Stimulated activated CD8-positive, alpha-beta memory T cell treated with anti-CD3 and anti-CD28 coated beads, Interleukin-12 subunit alpha, Interleukin-12 subunit beta, amount 100 ng/mL, for 24 hours (primary cell): ENCODE data around the gene ZFP91.
"Not testable (repeated sequence)": the region's sequence is repeated elsewhere in the genome, so short reads cannot be mapped to it uniquely, and the experiment has no call there.

Experiments
- DNase-seq: peaks from one replicate; pipeline ENCODE4 v3.0.0-alpha.2; 2020; ENCODE audit errors: extremely low read depth

Gene ZFP91, protein sequence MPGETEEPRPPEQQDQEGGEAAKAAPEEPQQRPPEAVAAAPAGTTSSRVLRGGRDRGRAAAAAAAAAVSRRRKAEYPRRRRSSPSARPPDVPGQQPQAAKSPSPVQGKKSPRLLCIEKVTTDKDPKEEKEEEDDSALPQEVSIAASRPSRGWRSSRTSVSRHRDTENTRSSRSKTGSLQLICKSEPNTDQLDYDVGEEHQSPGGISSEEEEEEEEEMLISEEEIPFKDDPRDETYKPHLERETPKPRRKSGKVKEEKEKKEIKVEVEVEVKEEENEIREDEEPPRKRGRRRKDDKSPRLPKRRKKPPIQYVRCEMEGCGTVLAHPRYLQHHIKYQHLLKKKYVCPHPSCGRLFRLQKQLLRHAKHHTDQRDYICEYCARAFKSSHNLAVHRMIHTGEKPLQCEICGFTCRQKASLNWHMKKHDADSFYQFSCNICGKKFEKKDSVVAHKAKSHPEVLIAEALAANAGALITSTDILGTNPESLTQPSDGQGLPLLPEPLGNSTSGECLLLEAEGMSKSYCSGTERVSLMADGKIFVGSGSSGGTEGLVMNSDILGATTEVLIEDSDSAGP

GRCh38 chr11:58578635-58579191 is at the start of gene ZFP91:
TSS of gene ZFP91 (plus strand) at chr11:58579063. CDS start at chr11:58579282, 219 bp downstream.
- DNase-seq = peak; percentile 94

GRCh38 chr11:58530236-58530635 is 48.6 kb upstream of the ZFP91 start:
- no peak for DNase-seq

DNA sequence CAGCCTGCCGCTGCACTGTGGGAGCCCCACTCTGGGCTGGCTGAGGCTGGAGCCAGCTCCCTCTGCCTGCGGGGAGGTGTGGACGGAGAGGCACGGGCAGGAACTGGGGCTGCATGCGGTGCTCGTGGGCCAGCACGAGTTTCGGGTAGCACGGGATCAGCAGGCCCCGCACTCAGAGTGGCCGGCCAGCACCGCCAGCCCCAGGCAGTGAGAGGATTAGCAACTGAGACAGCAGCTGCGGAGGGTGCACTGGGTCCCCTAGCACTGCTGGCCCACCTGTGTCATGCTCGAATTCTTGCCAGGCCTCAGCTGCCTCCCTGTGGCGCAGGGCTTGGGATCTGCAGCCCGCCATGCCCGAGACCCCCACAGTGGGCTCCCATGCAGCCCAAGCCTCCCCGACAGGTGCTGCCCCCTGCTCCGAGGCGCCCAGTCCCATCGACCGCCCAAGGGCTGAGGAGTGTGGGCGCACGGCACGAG is 47.0 kb upstream of the ZFP91 start:
- DNase-seq = no peak

- DNase-seq = no peak
These were observed 32.0 kb upstream of the ZFP91 start for GRCh38 chr11:58546841-58547240.

DNA sequence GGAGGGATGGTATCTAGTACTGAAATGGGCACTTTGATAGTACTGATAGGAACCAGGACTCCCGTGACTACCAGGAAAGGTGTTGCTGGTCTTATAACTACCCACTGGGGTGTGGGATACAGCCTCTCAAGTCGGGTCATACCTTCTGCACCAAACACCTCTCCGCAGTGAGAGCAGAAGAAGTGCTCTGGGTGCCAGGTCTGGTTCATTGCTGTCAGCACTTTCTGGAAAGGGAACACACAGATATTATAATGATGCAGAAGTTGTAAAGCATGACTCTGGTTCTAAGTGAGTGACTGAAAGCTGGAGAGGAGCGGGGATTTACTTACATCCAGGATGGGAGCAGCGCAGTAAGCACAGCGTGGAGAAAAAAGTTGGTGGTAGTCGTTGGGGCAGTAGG is 29.2 kb upstream of the ZFP91 start:
- no peak for DNase-seq

- DNase-seq = no peak
These were observed 18.0 kb upstream of the ZFP91 start for GRCh38 chr11:58560842-58561241.

- DNase-seq = no peak
These were observed 17.3 kb upstream of the ZFP91 start for GRCh38 chr11:58561394-58562098.

DNA sequence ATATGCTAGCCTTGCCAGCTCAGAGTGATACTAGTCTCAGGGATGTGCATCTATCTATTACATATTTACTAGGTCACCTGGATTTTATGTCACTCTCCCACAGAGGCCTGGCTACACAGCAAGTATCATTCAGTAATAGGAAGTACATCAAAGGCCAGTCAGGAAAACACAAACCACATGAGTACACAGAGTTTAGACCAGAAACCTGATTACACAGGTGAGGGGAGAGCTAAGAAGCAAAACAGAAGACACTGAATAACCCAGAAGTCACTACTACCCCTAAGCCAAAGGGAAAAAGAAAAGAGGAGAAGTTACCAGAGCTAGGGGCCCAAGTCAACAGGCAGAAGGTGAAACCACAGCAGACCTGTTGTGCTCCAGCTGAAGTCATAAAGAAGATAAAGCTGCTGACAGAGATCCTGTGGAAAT is 16.5 kb upstream of the ZFP91 start:
- no peak for DNase-seq

DNA sequence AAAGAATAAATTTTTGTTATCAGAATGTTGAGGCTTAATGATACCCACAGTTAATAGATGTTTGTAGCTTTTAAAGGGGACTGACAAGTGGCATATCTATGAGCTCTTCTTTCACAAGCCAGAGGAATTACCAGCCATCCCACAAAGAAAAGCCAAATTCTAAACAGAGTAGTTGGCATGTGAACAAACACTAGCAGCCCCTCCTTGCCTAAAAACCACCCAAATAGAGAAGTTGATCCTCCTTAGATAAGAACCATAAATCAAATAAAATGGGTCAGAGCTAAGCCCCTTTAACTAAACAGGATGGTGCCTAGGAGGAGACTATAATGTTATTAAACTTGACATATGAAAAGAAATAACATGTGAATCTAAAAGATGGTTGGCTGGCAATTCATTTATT is 14.6 kb upstream of the ZFP91 start:
- DNase-seq = no peak

- peak; percentile 31 for DNase-seq
These were observed 10.9 kb upstream of the ZFP91 start for GRCh38 chr11:58567889-58568512.

GRCh38 chr11:58572906-58573305 is 6.0 kb upstream of the ZFP91 start:
- DNase-seq = not testable (repeated sequence)

DNA sequence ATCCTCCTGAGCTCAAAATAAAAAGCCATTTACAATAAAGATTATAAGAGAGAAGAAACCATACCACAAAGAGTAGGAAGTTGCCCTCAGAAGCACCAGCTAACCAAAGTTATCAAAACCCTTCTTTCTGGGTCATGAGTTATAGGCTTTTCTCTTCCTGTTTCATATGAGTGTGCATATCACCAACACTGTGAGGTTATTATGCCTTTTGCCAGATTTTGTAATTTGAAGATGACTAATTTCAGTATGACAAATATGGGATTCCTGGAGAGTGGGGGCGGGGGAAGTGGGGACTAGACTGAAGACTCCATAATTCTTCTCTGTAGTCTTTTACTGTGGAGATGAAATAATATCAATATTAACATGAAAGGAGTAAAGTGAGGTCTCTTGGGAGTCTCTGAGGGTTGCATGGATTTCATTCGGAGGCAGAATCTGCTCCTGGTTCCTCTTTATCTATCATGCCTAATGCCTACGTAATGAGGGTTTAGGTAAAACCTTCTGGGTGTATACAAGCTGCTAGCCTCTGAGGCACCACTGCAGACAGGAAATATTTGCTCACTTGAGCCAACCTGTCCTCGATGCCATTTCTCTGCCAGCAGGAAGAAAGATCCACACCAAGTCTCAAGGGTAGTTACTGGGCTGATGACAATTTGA is 5.3 kb upstream of the ZFP91 start:
- DNase-seq = peak; percentile 47

DNA sequence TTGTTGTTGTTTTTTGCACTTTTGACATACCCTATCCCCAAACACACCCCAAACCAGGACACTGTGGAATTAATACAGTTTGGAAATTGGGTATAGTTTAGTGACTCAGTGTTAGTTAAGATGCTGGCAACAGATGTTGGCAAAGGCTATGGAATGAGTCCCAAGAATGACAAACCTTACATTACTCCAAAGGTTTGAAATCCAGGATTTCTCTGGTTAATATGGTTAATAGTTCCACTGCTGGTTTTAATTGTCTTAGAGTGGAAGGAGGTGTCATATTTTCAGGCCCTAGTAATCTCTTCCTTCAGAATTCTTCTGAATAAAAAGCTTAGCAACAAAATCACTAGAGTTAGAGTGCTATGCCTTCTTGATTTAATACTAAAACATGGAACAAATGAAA is 4.0 kb upstream of the ZFP91 start:
- DNase-seq = no peak

DNA sequence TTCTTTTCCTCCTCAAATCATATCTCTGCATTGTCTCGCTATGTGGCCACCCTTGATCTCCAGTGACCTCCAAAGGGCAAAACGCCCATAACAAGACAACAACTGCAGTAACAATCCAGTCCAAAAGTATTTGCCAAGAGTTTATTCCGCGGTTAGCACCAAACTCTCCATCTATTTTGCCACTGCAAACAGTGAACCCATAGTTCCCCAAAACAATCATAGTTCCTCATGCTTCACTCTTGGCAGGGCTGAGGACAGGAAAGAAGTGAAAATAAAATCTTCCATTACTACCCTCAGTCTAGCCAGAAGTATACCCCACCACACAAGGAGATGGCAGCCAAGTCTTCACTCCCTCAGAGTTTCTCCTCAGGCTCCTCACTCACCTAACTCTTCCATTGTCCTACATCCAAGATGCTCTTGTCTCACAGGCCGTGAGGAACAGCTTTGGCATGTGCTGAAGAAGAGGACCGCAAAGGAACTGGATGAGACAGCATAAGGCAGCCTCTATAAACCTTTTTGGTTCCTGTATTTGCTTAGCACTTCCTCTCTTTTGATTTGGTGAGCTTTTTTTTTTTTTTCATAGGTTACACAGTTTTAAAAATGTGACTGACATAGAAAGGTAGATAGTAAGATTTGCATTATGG is 3.4 kb upstream of the ZFP91 start, which contains the start of gene LPXN:
TSS of gene LPXN (minus strand) at position 480 of the 644 bp plus-strand sequence. CDS start at position 396, 84 bp downstream.
- no peak for DNase-seq

DNA sequence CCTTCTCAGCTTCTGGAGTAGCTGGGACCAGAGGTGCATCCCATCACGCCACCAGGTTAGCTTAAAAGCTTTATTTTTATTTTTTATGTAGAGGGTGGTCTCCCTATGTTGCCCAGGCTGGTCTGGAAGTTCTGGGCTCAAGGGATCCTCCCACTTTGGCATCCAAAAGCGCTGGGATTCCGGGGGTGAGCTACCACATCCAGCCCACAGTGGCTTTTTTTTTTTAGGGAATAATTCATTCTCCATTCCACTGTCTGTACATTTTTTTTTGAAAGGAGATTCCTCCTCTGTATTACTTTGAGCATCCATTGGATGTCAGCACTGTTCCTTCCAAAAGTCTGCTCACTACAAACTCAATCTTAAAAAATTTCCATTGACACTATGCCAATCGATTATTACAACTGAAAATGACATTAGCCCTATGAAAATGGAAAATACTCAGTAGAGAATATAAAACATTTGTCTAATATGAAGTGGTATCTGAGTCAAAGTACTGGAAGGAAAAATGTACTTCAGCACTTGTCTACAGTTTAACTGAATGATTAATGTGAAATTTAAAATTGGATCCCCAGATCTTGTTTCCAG is 1.9 kb upstream of the ZFP91 start:
- no peak for DNase-seq

GRCh38 chr11:58577555-58578135 is 1.2 kb upstream of the ZFP91 start:
- peak; percentile 52 for DNase-seq

GRCh38 chr11:58578136-58578634 is 678 bp upstream of the ZFP91 start:
- DNase-seq = peak; percentile 89

- DNase-seq = peak; percentile 81
These were observed 598 bp downstream of the ZFP91 start for GRCh38 chr11:58579192-58580129.

GRCh38 chr11:58580311-58580710 is 1.4 kb downstream of the ZFP91 start:
- no peak for DNase-seq
